AG20443 (cell line): ENCODE data around the gene CDC27.
"Not testable (repeated sequence)": the region's sequence is repeated elsewhere in the genome, so short reads cannot be mapped to it uniquely, and the experiment has no call there.

ENCODE experiments used
- DNase-seq: peaks from one replicate; pipeline ENCODE4 v3.0.0; 2012; ENCODE audit warnings: low spot score, mixed read lengths

Gene CDC27, protein sequence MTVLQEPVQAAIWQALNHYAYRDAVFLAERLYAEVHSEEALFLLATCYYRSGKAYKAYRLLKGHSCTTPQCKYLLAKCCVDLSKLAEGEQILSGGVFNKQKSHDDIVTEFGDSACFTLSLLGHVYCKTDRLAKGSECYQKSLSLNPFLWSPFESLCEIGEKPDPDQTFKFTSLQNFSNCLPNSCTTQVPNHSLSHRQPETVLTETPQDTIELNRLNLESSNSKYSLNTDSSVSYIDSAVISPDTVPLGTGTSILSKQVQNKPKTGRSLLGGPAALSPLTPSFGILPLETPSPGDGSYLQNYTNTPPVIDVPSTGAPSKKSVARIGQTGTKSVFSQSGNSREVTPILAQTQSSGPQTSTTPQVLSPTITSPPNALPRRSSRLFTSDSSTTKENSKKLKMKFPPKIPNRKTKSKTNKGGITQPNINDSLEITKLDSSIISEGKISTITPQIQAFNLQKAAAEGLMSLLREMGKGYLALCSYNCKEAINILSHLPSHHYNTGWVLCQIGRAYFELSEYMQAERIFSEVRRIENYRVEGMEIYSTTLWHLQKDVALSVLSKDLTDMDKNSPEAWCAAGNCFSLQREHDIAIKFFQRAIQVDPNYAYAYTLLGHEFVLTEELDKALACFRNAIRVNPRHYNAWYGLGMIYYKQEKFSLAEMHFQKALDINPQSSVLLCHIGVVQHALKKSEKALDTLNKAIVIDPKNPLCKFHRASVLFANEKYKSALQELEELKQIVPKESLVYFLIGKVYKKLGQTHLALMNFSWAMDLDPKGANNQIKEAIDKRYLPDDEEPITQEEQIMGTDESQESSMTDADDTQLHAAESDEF

DNA sequence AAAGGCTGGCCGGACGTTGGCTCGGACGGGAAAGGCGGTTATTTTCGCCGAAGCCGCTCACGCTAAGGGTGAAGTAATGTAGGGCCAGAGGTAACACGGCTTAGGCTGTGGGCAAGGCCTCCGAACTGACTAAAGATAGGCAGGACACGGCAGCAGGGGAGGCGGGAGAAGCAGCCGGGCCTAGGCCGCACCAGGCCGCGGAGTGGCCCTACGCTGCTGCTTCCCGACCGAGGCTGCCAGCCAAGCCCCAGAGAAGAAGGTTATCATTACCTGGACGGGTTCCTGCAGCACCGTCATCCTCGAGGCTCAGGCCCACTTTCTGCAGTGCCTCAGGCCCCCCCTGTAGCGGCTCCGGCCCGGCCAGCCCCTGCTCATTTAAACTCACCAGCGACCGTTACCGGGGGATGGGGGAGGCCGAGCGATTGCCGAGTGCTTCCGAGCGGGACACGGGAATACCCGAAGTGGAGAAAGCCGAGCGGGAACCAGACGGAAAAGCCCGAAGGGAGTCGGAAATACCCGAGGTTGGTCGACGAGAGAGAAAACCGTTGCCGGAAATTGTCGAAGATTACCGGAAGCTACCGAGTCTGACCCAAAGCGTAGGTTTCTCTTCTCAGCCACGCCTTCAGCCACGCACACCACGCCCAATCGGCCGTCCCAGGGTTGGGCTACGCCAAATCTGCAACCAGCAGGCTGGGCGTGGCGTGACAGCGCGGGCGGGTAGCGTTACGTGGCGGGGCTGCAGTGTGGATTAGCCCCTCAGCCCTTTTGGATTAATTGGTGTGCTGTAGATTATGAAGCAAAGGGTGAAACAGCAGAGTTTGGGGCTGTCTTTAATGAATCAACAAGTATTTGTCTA is at the start of gene CDC27:
TSS of gene CDC27 (minus strand) at position 420 of the 856 bp plus-strand sequence. CDS start at position 297, 123 bp downstream.
- peak; percentile 98 for DNase-seq

DNA sequence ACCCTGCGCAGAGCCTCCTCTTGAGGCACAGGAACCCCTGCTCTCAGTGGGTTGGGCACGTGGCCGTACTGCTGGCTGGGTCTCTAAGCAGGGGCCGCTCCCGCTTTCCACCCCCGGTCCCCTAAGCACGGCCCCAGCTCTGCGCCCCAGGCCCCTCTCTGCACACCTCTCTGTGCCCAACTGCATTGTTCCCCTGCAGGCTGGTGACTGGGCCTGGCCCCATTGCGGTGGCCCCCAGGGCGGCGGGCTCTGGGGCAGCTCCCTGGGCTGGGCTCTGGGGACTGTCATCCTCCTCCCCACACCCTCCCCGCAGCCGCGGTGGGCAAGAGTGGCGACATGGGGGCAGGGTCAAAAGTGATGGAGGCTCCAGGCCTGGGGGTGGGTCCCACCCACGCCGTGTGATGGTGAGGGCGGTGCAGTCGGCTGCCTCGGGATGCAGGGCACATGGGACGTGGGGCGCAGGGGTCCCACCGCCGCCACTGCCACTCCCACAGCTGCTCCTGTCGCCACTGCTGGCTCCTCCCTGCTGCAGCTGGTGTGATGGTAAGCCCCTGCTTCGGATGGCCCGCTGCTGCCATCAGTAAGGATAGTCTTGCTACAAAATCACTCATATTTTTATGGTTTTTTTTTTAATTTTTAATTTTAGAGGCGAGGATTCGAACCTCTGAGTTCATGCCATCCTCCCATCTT is 49.4 kb upstream of the CDC27 start:
- DNase-seq = no peak

DNA sequence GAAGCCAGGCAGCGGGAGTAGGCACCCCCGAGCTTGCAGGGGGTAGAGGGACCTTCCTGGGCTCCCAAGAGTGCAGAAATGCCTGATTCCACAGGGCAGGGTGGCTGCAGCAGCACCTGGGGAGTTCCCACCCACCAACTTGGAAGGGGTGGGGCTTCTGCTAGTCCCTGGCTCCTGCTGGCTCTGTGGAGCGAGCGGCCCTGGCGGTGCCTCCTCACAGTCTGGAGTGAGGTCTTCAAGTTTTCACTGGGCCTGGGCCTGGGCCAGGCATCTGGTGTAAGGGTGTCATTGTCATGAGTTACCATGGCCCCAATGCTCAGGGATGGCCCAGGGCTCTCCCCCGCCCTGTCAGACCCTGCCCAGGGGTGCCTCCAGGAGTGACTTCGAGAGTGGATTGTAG is 48.7 kb upstream of the CDC27 start:
- no peak for DNase-seq

DNA sequence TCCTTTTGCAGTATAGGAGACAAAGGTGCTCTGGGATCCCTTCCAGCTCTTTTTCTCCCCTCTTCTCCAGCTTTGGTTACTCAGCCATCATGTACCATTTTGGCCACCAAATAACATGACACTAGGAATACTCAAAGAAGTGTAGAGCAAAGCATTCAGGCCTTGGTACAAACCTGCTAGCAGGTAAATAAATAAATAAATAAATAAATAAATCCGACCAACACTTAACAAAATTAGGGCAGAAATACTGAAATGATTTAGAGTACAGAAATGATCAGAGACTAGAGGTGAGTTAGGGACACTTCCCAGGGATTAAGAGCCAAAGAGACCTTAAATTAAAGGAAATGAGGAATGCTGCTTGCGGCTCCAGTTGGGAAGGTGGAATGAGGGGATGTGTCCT is 46.8 kb upstream of the CDC27 start:
- no peak for DNase-seq

DNA sequence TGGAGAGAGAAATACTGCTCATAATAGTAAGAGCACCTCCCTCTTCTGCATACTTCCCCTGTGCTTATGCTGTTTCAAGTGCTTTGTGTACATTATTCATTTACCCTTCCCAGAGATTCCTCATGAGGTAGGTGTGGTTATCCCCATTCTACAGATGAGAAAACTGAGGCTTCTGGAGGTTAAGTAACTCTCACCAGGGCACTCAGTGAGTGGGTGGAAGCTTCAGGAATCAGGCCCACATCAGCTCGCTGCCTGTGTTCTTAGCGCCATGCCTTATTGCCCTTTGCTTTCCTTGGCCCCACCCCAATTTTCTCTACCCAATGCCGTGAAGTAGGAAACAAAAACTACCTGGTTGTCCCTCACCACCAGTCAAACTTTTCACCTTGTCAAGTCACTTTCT is 46.4 kb upstream of the CDC27 start:
- DNase-seq = no peak

DNA sequence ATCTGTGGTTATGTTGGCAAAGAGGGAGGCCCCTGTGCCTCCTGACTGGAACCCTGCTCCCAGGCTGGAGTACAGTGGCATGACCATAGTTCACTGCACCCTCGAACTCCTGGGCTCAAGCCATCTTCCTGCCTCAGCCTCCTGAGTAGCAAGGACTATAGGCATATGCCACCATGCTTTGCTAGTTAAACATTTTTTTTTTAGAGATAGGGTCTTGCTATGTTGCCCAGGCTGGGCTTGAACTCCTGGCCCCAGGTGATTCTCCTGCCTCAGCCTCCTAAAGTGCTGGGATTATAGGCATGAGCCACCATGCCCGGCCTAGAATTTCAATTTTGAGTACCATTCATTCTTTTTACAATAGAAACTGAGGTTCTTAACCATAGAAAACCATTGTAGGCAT is 43.4 kb upstream of the CDC27 start:
- DNase-seq = no peak

DNA sequence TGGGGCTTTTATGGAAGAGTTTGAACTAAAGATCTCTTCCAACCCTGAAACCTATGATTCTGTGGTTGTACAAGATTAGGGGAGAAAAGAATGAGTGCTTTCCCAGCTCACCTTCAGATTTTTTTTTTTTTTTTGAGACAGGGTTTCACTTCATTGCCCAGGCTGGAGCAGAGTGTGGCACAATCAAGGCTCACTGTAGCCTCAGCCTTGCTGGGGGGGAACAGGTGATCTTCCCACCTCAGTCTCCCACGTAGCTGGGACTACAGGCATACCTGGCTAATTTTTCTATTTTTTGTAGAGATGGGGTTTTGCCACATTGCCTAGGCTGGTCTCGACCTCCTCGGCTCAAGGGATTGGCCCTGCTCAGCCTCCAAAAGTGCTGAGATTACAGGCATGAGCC is 42.8 kb upstream of the CDC27 start:
- DNase-seq = no peak

DNA sequence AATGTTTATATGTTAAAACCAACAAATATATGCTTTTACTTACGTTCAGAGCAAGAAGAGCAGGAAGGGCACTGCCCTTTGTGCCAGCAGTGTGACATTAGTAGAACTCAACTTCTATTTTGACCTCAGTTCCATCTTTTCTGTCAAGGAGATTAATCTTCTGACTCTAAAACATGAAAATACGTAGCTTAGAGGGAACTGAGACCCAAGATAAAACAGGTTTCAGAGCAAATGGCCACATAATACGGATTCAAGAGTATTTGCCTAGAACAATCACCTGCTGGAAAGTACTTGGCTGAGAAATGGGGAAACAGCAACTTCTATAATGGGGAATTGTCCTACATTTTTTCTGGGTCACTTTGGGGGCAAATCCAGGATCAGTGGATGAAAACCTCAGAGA is 42.2 kb upstream of the CDC27 start:
- DNase-seq = no peak

DNA sequence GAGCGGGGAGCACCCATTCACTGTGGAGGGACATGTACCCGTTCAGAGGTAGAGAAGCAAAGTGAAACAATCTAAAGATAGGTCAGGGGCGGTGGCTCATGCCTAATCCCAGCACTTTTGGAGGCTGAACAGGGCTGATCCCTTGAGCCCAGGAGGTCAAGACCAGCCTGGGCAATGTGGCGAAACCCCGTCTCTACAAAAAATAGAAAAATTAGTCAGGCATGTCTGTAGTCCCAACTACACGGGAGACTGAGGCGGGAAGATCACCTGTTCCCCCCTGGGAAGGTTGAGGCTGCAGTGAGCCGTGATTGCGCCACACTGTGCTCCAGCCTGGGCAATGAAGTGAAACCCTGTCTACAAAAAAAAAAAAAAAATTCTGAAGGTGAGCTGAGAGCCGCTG is 41.8 kb upstream of the CDC27 start:
- no peak for DNase-seq

DNA sequence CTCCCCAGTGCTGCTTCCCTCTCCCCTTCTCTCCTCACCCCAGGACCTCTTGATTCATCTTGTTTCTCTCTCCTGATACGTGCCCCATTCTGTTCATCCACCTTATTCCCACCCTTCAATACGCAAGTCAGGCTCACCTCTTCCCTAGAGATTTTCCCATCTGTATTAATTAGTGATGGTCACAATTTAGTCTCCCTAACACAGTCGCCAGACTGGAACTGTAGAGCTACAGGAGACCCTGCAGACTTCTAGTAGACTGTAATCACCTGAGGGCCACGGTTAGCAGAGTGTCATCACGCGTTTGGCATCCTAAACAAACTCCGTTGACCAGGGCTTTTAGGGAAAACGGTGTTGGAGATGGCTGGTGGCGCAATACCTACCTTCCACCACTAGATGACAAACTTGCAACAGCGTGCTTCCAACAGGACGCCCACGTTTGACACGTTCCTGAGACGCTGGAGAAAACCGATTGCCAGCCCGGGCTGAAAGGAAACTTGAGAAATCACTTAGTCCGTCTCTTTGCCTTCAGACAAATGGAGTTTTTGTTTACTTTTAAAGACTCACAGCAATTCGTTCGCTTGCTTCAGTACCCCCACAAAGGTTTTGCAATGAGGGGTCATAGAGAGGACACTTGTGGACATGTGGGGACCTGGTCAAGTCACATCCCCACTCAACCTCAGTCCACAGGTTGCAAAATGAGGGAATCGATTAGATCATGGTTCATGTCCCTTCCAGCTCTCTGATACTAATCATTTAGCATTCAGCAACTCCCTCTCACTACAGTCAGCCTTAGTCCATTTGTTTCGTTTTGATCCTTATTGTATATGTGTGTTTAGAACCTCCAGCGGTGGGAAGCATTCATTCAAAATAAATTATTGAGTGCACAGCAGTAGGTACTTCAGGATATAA is 40.7 kb upstream of the CDC27 start:
- DNase-seq = peak; percentile 90

DNA sequence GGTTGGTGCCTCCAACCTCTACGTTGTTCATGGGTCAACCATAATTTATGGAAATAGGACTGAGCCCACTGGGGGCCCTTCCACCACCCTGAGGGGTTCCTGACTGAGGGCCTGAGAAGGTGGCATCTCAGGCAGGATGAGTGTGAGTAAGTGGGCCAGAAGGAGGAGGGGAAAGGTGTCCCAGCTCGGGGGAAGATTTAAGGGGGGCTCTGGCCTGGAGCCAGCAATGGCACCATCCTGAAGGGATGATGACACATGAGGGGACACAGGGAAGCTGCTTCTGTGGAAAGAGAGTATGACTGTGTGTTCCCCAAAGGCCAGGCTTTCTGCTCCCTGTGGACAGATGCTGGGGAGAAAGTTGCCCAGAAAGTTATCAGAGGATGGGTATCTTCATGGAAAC is 38.8 kb upstream of the CDC27 start:
- DNase-seq = no peak

DNA sequence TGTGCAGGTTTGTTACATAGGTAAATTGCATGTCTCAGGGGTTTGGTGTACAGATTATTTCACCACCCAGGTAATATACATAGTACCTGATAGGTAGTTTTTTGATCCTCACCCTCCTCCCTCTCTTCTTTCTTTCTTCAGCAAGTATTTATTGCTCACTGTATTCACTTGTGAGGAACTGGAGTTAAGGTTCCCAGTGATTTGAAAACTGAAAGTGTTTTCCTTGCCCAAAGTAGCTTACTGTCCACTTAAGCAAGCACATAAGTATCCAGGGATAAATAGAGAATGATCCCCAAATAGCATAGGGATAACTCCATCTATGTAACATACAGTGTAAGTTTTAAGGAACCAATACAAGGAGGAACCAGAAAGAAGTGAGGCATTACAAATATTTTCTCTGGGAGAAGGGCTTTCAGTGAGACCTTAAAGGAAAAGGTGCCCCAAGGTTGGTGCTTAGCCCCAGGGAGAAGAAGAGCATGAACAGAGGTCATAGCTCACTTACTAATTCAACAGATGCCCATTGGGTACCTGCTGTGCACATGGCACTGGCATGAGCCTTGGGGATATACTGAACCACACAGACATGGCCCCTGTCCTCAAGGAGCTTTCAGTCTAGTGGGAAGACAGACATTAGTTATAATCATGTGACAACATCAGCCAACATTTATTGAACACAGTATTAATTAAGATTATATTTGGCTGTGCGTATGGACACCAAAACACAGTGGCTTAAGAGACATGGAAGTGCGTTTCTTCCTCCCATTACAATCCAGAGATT is 37.0 kb upstream of the CDC27 start:
- no peak for DNase-seq

DNA sequence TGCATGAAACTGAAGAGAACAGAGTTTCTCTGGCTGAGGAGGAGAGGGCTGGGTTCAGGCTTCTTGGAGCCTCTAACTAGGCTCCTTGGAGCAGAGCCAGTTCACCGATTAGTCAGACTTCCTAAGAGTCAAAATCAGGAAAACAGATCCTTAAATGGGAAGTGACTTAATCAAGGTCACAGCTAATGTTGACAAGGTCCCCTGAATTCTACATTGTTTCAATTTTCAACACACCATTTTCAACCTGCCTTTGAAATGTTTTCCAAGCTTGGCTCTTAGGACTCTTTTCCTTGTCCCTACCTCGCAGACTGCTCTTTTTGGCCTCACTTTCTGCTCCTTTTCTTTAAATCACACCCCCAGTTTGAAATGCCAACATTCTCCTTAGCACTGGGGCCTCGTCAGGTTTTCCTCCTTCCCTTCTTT is 36.4 kb upstream of the CDC27 start:
- peak; percentile 77 for DNase-seq

DNA sequence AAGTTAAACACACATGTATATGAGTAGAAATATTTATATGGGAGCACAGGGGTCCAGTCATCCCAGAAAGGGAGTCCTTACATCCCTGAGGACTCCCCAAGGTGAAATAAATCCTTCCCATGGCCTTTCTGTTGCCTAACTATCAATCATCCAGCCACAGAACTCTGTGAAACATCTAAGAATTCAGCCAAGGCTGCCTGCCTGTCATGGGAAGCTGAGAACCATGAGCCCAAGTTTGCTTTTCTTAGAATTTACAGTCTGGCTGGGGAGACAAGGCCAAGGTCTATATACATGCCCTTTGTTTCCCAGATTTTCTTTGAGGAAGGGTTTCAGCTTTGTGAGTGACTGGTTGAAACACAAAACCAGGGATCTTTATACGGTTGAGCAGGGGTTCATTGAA is 35.9 kb upstream of the CDC27 start:
- DNase-seq = no peak

DNA sequence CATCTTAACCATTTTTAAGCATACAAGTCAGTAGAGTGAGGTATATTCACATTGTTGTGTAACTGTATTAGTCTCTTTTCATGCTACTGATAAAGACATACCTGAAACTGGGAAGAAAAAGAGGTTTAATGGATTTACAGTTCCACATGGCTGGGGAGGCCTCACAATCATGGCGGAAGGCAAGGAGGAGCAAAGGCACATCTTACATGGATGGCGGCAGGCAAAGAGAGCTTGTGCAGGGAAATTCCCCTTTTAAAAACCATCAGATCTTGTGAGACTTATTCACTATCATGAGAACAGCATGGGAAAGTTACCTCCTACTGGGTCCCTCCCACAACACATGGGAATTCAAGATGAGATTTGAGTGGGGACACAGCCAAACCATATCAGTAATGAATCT is 35.0 kb upstream of the CDC27 start:
- DNase-seq = not testable (repeated sequence)

DNA sequence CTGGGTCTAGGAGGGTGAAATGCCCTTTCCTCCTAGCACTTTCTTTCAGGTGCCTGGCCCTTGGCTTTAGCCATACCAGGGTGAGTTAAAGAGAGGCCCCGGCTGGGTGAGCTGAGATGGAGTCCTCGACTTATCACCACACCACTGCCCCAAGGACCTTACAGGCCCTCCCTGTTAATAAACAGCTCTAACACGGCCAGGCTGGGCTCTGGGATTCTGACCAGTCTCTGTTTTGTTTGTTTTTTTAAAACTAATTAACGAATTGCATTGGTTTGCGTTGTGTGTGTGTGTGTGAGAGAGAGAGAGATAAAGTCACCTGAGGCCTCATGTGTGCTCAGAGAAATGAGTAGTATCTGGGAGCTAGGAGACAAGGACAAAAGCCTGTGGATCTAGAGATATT is 34.4 kb upstream of the CDC27 start:
- DNase-seq = no peak

DNA sequence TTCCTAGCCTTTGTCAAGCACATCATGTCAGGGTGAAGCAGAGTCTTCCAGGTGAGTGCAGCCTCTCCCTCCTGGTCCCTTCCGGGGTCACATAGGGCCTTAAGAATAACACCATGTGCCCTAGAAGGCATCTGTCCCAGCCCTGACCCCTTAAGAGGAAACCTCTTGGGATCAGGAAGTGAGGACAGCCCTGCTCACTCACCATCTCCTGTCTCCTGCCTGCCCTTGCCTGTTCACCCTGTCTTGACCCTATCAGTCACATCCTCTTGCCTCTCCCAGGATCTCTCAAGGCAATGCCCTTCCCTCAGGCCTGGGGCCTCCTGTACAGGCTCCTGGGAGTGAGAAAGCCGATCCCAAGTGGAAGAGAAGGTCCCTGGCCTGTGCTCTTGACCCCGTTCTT is 33.9 kb upstream of the CDC27 start:
- DNase-seq = no peak

DNA sequence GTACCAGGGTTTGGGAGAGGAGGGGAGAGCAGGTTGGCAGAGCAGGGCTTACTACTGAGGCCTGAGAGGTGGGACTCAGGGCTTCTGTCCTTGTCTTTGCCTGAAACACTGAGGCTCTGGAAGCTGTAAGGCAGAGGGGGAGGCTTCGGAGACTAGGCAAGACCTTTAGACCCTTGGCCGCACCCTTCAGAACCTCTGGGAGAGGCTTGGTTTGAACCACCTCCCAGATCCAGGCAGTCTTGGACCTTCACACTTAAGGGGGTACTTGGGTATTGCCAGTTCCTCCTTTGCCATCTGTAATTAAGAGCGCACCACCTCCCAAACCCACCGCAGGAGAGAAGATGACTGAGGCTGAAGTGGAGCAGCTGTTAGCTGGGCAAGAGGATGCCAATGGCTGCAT is 33.0 kb upstream of the CDC27 start:
- no peak for DNase-seq

DNA sequence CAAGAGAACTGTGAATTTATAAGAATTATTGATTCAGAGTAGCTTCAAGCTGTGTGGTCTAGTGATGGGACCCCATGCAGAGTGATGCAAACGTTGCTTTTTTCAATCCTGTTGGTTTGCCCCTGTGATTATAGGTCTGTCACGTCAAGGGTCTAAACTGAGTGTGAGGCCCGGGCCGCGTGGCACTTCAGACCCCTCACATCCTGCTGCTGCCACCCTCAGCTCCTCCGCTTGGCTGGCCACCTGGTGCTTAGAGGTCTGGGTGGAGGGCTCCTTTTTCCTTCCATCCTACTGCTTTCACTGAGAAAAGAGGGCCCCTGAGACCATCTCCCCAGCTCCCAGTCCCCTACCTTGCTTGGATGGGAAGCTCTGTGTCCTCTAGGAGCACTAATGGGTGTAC is 32.1 kb upstream of the CDC27 start:
- no peak for DNase-seq

DNA sequence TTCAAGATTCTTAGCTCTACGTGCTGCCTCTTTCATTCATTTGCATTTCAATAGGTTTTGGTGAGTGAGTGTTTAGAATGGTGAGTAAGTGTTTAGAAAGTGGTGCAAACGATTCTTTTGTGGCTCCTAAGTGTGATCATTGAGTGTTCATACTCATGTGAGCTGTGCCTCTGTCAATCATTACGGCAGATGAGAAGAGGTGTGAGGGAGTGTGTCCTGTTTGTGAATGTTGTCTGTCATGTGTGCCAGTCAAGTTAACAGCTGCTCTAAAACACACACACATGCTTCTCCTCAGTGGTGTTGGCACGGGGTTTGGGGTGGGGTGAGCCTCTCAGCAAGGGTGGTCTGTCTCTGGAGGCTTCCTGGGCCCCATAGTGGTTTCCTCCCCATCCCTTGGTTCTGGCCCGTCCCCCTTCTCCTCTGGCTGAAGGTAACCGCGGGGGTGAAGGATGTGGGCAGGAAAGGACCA is 31.5 kb upstream of the CDC27 start:
- DNase-seq = no peak
